Mucosa of descending colon (tissue), 3 donors: Measurements from ENCODE around the gene SLC6A3. TPM values are rescaled to one million over a fixed set of nuclear protein-coding genes. Genes with fewer than 3 reads are reported as not detected.
A peak's percentile ranks its signal among the peaks of the same experiment; 100 is the strongest.

Experiments used
- ATAC-seq: fragments of 200-7000 bp; cut with Tn5 transposase; one replicate; pipeline ENCODE4 v1.9.1; 2020; ENCODE audit warnings: mild to moderate bottlenecking, moderate library complexity
- DNase-seq, 3 donors: peaks; one replicate each; pipeline ENCODE4 v3.0.0-alpha.2; 2020
- H3K36me3 ChIP-seq: fragments of 200-600 bp; one replicate; pipeline ENCODE4 v1.8.0; 2021; ENCODE audit warnings: low read depth, mild to moderate bottlenecking
- H3K4me1 ChIP-seq: fragments of 200-600 bp; one replicate; pipeline ENCODE4 v1.8.0; 2021; ENCODE audit warnings: low read depth, mild to moderate bottlenecking
- H3K4me3 ChIP-seq: fragments of 200-600 bp; one replicate; pipeline ENCODE4 v1.8.0; 2021; ENCODE audit warnings: mild to moderate bottlenecking
- H3K9me3 ChIP-seq: fragments of 200-600 bp; one replicate; pipeline ENCODE4 v1.8.0; 2021; ENCODE audit warnings: mild to moderate bottlenecking
- intact Hi-C, 2 donors: fragments of 100-400 bp; cut with DNase I in 1 of 2; cut with micrococcal nuclease in 1 of 2; formaldehyde crosslinking; loops; one replicate each; pipeline versions ENCODE4 v1.11.0 to v1.11.1; 2022; cut with DNase I, micrococcal nuclease
- total RNA-seq, 3 donors: library from RNA; stranded (reverse); fragmentation: NEBNext Ultra II Directional in 2 of 3; extraction: Animal tissue kit (Norgen Biotek cat#: 25700) in 2 of 3; gene quantifications; one replicate each; pipeline versions ENCODE4 v1.2.1 to v1.2.4, GENCODE V29; 2021 to 2023
- TF ChIP-seq, protein P1 (sequence below): fragments of 200-600 bp; IDR thresholded peaks from one replicate; pipeline ENCODE4 v1.8.0; 2022; ENCODE audit warnings: antibody characterized with exemption, mild to moderate bottlenecking
- donor health status: DM: no; HTN: no; CAD: no; lungs with moderate emphysema.
- donor health status: DM: no; HTN: no; CAD: no.
- donor health status: DM: no; HTN: yes; CAD: no.

SLC6A3 gene
- total RNA-seq, 3 donors from 2014 or later = not detected

DNA sequence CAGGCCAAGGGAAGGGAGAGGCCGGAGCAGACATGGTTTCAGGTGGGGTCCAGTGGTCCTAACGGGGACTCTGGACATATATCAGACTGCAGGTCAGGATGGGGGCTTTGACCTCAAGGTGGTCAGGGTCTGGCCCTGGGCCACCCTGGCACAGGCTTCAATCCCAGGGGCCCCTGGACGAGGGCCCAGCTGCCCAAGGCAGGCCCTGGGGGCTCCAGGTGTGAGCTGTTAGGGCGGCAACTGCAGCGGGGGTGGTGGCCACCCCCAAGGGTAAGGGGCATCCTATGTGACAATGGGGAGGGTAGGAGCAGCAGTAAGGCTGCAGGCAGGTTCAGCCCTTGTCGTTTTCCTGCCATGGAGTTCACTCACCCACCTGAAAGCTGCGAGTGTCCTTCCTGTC is 54.9 kb downstream of the SLC6A3 start:
- ATAC-seq = no peak
- no peak for DNase-seq
- intact Hi-C loops = no loop called here
- no peak overlapping the region for H3K4me3 ChIP-seq
- TF ChIP-seq, protein P1, sequence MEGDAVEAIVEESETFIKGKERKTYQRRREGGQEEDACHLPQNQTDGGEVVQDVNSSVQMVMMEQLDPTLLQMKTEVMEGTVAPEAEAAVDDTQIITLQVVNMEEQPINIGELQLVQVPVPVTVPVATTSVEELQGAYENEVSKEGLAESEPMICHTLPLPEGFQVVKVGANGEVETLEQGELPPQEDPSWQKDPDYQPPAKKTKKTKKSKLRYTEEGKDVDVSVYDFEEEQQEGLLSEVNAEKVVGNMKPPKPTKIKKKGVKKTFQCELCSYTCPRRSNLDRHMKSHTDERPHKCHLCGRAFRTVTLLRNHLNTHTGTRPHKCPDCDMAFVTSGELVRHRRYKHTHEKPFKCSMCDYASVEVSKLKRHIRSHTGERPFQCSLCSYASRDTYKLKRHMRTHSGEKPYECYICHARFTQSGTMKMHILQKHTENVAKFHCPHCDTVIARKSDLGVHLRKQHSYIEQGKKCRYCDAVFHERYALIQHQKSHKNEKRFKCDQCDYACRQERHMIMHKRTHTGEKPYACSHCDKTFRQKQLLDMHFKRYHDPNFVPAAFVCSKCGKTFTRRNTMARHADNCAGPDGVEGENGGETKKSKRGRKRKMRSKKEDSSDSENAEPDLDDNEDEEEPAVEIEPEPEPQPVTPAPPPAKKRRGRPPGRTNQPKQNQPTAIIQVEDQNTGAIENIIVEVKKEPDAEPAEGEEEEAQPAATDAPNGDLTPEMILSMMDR = no peak
- H3K4me1 ChIP-seq = peaks cover 6% of the 10 kb centered on the region
- H3K36me3 ChIP-seq = no peaks in the 10 kb centered on the region
- no peaks in the 10 kb centered on the region for H3K9me3 ChIP-seq

DNA sequence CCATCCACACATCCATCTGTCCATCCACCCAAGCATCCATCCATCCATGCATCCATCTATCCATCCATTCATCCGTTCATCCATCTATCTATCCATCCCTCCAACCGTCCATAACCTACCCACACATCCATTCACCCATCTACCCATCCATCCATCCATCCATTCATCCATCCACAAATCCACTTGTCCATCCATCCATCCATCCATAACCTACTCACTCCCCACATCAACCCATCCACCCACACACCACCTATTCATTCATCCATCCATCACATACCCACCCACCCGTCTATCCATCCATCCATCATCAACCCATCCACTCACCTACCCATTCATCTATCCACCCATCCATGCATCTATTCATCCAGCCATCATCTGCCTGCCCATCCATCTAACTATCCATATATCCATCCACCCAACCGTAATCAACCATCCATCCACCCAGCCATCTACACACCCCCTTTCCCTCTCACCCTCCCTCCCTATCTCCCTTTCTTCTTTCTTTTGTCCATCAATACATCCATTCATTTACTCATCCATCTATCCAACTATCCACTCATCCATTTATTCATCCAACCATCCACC is 56.8 kb downstream of the SLC6A3 start:
- no peak for DNase-seq
- Histone ChIP-seq H3K4me3 (no peak overlapping the region), H3K9me3 (no peaks in the 10 kb centered on the region), H3K36me3 (no peaks in the 10 kb centered on the region), H3K4me1 (peaks cover 10% of the 10 kb centered on the region)
- TF ChIP-seq, protein P1 = no peak
- intact Hi-C loops = loop anchor here in 1 of 2 donors (10.0 kb wide), 1 partner anchor 256 kb away; no protein-coding TSS in a partner anchor
- ATAC-seq = no peak

DNA sequence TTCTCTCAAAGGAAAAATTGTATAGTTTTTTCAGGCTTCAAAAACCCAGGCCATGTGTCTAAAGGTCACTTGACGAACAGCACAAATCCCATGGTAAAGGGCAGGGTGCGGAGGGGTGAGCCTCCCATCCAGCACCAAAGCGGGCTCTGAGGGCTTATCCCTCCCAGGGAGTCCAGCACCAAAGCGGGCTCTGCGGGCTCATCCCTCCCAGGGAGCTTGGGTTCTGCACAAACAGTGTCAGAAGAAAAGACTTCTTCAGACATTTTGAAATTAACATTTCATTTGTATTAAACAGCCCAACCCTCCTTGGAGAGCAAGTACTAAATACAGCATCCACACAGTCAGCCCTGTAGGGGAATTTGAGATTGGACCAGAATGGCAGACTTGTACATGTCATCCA is 57.4 kb downstream of the SLC6A3 start:
- TF ChIP-seq, protein P1 = no peak
- Histone ChIP-seq H3K4me1 (peaks cover 10% of the 10 kb centered on the region), H3K4me3 (no peak overlapping the region), H3K36me3 (no peaks in the 10 kb centered on the region), H3K9me3 (no peaks in the 10 kb centered on the region)
- DNase-seq (no peak), ATAC-seq (no peak)
- intact Hi-C loops = loop anchor here in 1 of 2 donors (10.0 kb wide), 1 partner anchor 257 kb away; no protein-coding TSS in a partner anchor

DNA sequence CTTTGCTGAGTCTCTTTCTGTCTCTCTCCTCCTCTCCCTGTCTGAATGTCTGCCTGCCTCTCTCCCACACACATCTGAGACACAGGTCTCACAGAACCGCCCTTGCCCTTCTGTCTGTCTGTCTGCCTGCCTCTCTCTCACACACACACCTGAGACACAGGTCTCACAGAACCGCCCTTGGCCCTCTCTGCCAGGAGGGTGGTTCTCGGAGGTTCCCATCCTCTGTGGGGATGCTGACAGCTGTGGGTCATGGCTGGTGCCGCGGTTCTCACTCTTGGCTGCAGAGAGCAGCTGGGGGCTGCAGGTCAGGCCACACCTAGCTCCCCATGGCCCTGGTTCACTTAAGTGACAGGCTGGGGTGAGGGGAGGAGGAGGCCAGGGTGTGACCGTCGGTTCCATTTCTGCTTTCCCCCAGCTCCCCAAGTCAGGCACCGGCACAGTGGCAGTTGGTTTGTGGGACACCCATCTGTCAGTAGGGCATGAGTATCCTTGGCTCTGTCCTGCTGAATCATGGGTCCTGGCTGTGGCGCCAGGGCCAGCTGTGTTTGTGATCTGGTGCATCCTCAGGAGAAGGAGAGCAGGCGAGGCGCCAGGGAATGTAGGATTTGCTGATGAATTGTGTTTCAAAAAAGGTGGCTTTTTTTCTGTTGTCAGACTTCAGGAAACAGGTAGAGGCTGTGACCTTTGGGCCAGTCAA is 58.0 kb downstream of the SLC6A3 start:
- DNase-seq (no peak), ATAC-seq (no peak)
- TF ChIP-seq, protein P1 = no peak
- no peaks in the 10 kb centered on the region for H3K9me3 ChIP-seq
- peaks cover 10% of the 10 kb centered on the region for H3K4me1 ChIP-seq
- intact Hi-C loops = loop anchor here in 1 of 2 donors (10.0 kb wide), 1 partner anchor 258 kb away; no protein-coding TSS in a partner anchor
- H3K4me3 ChIP-seq = no peak overlapping the region
- no peaks in the 10 kb centered on the region for H3K36me3 ChIP-seq

DNA sequence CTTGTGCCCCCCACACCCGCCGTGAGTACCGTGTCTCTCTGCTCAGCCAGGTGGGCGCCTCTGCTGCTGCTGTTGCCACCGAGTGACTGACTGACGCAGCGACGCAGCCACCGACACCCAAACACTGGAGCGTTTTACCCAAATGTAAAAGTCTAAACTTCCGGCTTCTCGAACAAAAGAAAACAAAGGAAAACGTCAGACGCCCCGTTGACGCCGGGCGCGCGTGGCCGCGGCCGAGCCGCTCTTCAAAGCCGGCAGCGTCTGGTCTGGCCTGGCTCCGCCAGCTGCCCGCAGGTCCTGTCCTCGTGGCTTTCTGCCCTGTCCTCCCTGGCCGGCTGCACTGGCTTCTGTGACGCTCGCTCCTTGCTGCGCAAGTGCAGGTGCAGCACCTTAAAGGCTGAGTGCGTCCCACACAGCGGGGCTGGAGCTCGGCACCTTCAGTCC is 58.9 kb downstream of the SLC6A3 start:
- Histone ChIP-seq H3K4me1 (peaks cover 10% of the 10 kb centered on the region), H3K4me3 (peak overlapping the region; percentile 26), H3K36me3 (no peaks in the 10 kb centered on the region), H3K9me3 (no peaks in the 10 kb centered on the region)
- intact Hi-C loops = loop anchor here in 1 of 2 donors (10.0 kb wide), 1 partner anchor 259 kb away; no protein-coding TSS in a partner anchor
- TF ChIP-seq, protein P1 = no peak
- ATAC-seq (peak; percentile 74), DNase-seq (peak; percentile 70 to 85 (median 79))
